ENCODE measurements around the gene FYB1. TPM values are rescaled to one million over a fixed set of nuclear protein-coding genes. Genes with fewer than 3 reads are reported as not detected.

Gene FYB1
- total RNA-seq, 4 donors from 2014 or later = 1.8 to 16.5 (median 4.8) TPM

GRCh38 chr5:39169081-39169480, 50.3 kb downstream of the FYB1 start:
- H3K36me3 ChIP-seq = no peaks in the 10 kb centered on the region
- DNase-seq = no peak
- TF ChIP-seq CTCF (IDR thresholded peaks at IDR 0.05) = no peak
- no peak for TF ChIP-seq POLR2A (IDR thresholded peaks at IDR 0.05)
- H3K4me3 ChIP-seq = no peak overlapping the region
- intact Hi-C loops (cut with DNase I; ENCODE audit: low total_unique reads) = no loop called here
- H3K27ac ChIP-seq = no peak overlapping the region
- H3K9me3 ChIP-seq = no peaks in the 10 kb centered on the region
- H3K4me1 ChIP-seq = no peaks in the 10 kb centered on the region
- no peaks in the 10 kb centered on the region for H3K27me3 ChIP-seq

- Histone ChIP-seq H3K27ac (no peak overlapping the region), H3K9me3 (no peaks in the 10 kb centered on the region), H3K27me3 (no peaks in the 10 kb centered on the region), H3K4me1 (no peaks in the 10 kb centered on the region), H3K4me3 (no peak overlapping the region), H3K36me3 (no peaks in the 10 kb centered on the region)
- intact Hi-C loops (cut with DNase I; ENCODE audit: low total_unique reads) = no loop called here
- TF ChIP-seq POLR2A (IDR thresholded peaks at IDR 0.05) (no peak), CTCF (IDR thresholded peaks at IDR 0.05) (no peak)
- DNase-seq = no peak
Measured at GRCh38 chr5:39167972-39168342, 51.4 kb downstream of the FYB1 start.

- Histone ChIP-seq H3K4me1 (no peaks in the 10 kb centered on the region), H3K36me3 (no peaks in the 10 kb centered on the region), H3K9me3 (no peaks in the 10 kb centered on the region), H3K27ac (no peak overlapping the region), H3K4me3 (no peak overlapping the region), H3K27me3 (no peaks in the 10 kb centered on the region)
- no peak for DNase-seq
- intact Hi-C loops (cut with DNase I; ENCODE audit: low total_unique reads) = no loop called here
- TF ChIP-seq POLR2A (IDR thresholded peaks at IDR 0.05) = no peak
- TF ChIP-seq CTCF (IDR thresholded peaks at IDR 0.05) = no peak
Measured at GRCh38 chr5:39167141-39167971, 52.0 kb downstream of the FYB1 start.

- no peaks in the 10 kb centered on the region for H3K9me3 ChIP-seq
- H3K4me1 ChIP-seq = no peaks in the 10 kb centered on the region
- TF ChIP-seq POLR2A (IDR thresholded peaks at IDR 0.05) (no peak), CTCF (IDR thresholded peaks at IDR 0.05) (no peak)
- H3K4me3 ChIP-seq = no peak overlapping the region
- DNase-seq = no peak
- H3K36me3 ChIP-seq = no peaks in the 10 kb centered on the region
- no peaks in the 10 kb centered on the region for H3K27me3 ChIP-seq
- no peak overlapping the region for H3K27ac ChIP-seq
- intact Hi-C loops (cut with DNase I; ENCODE audit: low total_unique reads) = no loop called here
Measured at GRCh38 chr5:39164529-39165402, 54.6 kb downstream of the FYB1 start.

GRCh38 chr5:39164016-39164415, 55.3 kb downstream of the FYB1 start:
- no peak for DNase-seq
- intact Hi-C loops (cut with DNase I; ENCODE audit: low total_unique reads) = no loop called here
- no peak overlapping the region for H3K4me3 ChIP-seq
- TF ChIP-seq CTCF (IDR thresholded peaks at IDR 0.05) (no peak), POLR2A (IDR thresholded peaks at IDR 0.05) (no peak)
- H3K27ac ChIP-seq = no peak overlapping the region
- H3K9me3 ChIP-seq = no peaks in the 10 kb centered on the region
- H3K4me1 ChIP-seq = no peaks in the 10 kb centered on the region
- no peaks in the 10 kb centered on the region for H3K27me3 ChIP-seq
- no peaks in the 10 kb centered on the region for H3K36me3 ChIP-seq
